ENCODE results near the gene ARL5C. TPM values are rescaled to one million over a fixed set of nuclear protein-coding genes. Genes with fewer than 3 reads are reported as not detected.
A peak's percentile ranks its signal among the peaks of the same experiment; 100 is the strongest.

Gene ARL5C
- total RNA-seq, 1 experiment from 2014 or later = not detected

- in situ Hi-C loops (cut with HindIII; ENCODE audit: low pct_unique_long_range_greater_than_20kb, low sequenced_read_pairs) = no loop called here
- no peak for DNase-seq (ENCODE audit: low read depth)
These were observed 29.7 kb upstream of the ARL5C start for GRCh38 chr17:39195568-39196160.

- no peak for DNase-seq (ENCODE audit: low read depth)
- in situ Hi-C loops (cut with HindIII; ENCODE audit: low pct_unique_long_range_greater_than_20kb, low sequenced_read_pairs) = no loop called here
These were observed 29.1 kb upstream of the ARL5C start for GRCh38 chr17:39194985-39195524.

GRCh38 chr17:39194089-39194984 is 28.4 kb upstream of the ARL5C start:
- in situ Hi-C loops (cut with HindIII; ENCODE audit: low pct_unique_long_range_greater_than_20kb, low sequenced_read_pairs) = no loop called here
- DNase-seq (ENCODE audit: low read depth) = no peak

GRCh38 chr17:39193346-39193745 is 27.4 kb upstream of the ARL5C start:
- in situ Hi-C loops (cut with HindIII; ENCODE audit: low pct_unique_long_range_greater_than_20kb, low sequenced_read_pairs) = no loop called here
- DNase-seq (ENCODE audit: low read depth) = no peak

- in situ Hi-C loops (cut with HindIII; ENCODE audit: low pct_unique_long_range_greater_than_20kb, low sequenced_read_pairs) = no loop called here
- no peak for DNase-seq (ENCODE audit: low read depth)
These were observed 26.9 kb upstream of the ARL5C start for GRCh38 chr17:39192901-39193300.

GRCh38 chr17:39191750-39192510 is 26.0 kb upstream of the ARL5C start:
- in situ Hi-C loops (cut with HindIII; ENCODE audit: low pct_unique_long_range_greater_than_20kb, low sequenced_read_pairs) = no loop called here
- no peak for DNase-seq (ENCODE audit: low read depth)

GRCh38 chr17:39187152-39187830 is 21.3 kb upstream of the ARL5C start:
- in situ Hi-C loops (cut with HindIII; ENCODE audit: low pct_unique_long_range_greater_than_20kb, low sequenced_read_pairs) = no loop called here
- DNase-seq (ENCODE audit: low read depth) = no peak

- DNase-seq (ENCODE audit: low read depth) = no peak
- in situ Hi-C loops (cut with HindIII; ENCODE audit: low pct_unique_long_range_greater_than_20kb, low sequenced_read_pairs) = no loop called here
These were observed 20.6 kb upstream of the ARL5C start for GRCh38 chr17:39186481-39187002.

- DNase-seq (ENCODE audit: low read depth) = no peak
- in situ Hi-C loops (cut with HindIII; ENCODE audit: low pct_unique_long_range_greater_than_20kb, low sequenced_read_pairs) = no loop called here
These were observed 17.8 kb upstream of the ARL5C start for GRCh38 chr17:39183720-39184119.

GRCh38 chr17:39183045-39183444 is 17.1 kb upstream of the ARL5C start:
- in situ Hi-C loops (cut with HindIII; ENCODE audit: low pct_unique_long_range_greater_than_20kb, low sequenced_read_pairs) = no loop called here
- DNase-seq (ENCODE audit: low read depth) = no peak

- DNase-seq (ENCODE audit: low read depth) = no peak
- in situ Hi-C loops (cut with HindIII; ENCODE audit: low pct_unique_long_range_greater_than_20kb, low sequenced_read_pairs) = no loop called here
These were observed 15.3 kb upstream of the ARL5C start for GRCh38 chr17:39181303-39181702.

GRCh38 chr17:39178536-39178935 is 12.6 kb upstream of the ARL5C start:
- in situ Hi-C loops (cut with HindIII; ENCODE audit: low pct_unique_long_range_greater_than_20kb, low sequenced_read_pairs) = no loop called here
- DNase-seq (ENCODE audit: low read depth) = no peak

GRCh38 chr17:39177256-39177655 is 11.3 kb upstream of the ARL5C start:
- in situ Hi-C loops (cut with HindIII; ENCODE audit: low pct_unique_long_range_greater_than_20kb, low sequenced_read_pairs) = no loop called here
- DNase-seq (ENCODE audit: low read depth) = peak; percentile 53

GRCh38 chr17:39175695-39176093 is 9.7 kb upstream of the ARL5C start:
- in situ Hi-C loops (cut with HindIII; ENCODE audit: low pct_unique_long_range_greater_than_20kb, low sequenced_read_pairs) = no loop called here
- no peak for DNase-seq (ENCODE audit: low read depth)

- no peak for DNase-seq (ENCODE audit: low read depth)
- in situ Hi-C loops (cut with HindIII; ENCODE audit: low pct_unique_long_range_greater_than_20kb, low sequenced_read_pairs) = no loop called here
These were observed 9.1 kb upstream of the ARL5C start for GRCh38 chr17:39174920-39175694.

- no peak for DNase-seq (ENCODE audit: low read depth)
- in situ Hi-C loops (cut with HindIII; ENCODE audit: low pct_unique_long_range_greater_than_20kb, low sequenced_read_pairs) = no loop called here
These were observed 7.7 kb upstream of the ARL5C start for GRCh38 chr17:39173526-39174274.

- in situ Hi-C loops (cut with HindIII; ENCODE audit: low pct_unique_long_range_greater_than_20kb, low sequenced_read_pairs) = no loop called here
These were observed 7.1 kb upstream of the ARL5C start for GRCh38 chr17:39173080-39173479.

More at GRCh38 chr17:39173080-39173479, 7.1 kb upstream of the ARL5C start:
- no peak for DNase-seq (ENCODE audit: low read depth)

All from Caki2 (cell line).